ENCODE results near the gene GINS2.
A peak's percentile ranks its signal among the peaks of the same experiment; 100 is the strongest.

The GINS2 gene

GRCh38 chr16:85646358-85646907 is 42.3 kb downstream of the GINS2 start:
- Mint-ChIP-seq H3K4me1 (peaks cover 2% of the 10 kb centered on the region), H3K27me3 (no peaks in the 10 kb centered on the region), H3K27ac (no peak overlapping the region), H3K4me3 (no peak overlapping the region), H3K9me3 (no peaks in the 10 kb centered on the region), H3K36me3 (no peaks in the 10 kb centered on the region)
- no peak for DNase-seq (ENCODE audit: low spot score in 2 of 2)
- no peak for ATAC-seq (ENCODE audit: low read depth)

DNA sequence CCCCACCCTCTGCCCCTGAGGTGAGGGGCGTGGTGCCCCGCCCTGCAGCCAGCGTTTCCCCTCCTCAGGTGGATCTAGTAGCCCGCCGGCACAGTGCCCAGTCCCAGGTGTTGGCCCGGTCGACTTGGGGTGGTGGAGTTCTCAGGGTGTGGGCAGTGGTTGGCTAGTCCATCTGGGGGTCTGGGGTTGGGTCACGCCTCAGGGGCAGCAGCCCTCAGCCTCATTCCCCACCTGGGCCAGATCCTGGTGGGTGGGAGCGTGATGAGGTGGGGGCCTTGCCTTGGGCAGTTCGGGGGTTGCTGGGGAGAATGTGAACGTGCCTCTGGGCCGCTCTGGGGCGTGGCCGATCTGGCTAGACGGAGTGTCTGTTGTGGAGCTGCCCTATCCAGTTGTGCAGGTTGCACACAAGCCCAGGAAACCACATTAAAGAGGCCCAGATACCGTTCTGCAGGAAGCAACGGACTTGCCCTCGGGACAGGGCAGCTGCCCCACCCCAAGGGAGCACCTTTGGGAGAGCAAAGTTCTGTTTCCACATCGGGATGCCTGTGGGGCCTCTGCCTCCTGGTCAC is 43.6 kb downstream of the GINS2 start:
- H3K9me3 Mint-ChIP-seq = no peaks in the 10 kb centered on the region
- ATAC-seq (ENCODE audit: low read depth) = no peak
- H3K27me3 Mint-ChIP-seq = no peaks in the 10 kb centered on the region
- no peak overlapping the region for H3K27ac Mint-ChIP-seq
- H3K4me3 Mint-ChIP-seq = no peak overlapping the region
- no peaks in the 10 kb centered on the region for H3K36me3 Mint-ChIP-seq
- no peak for DNase-seq (ENCODE audit: low spot score in 2 of 2)
- H3K4me1 Mint-ChIP-seq = peaks cover 2% of the 10 kb centered on the region

DNA sequence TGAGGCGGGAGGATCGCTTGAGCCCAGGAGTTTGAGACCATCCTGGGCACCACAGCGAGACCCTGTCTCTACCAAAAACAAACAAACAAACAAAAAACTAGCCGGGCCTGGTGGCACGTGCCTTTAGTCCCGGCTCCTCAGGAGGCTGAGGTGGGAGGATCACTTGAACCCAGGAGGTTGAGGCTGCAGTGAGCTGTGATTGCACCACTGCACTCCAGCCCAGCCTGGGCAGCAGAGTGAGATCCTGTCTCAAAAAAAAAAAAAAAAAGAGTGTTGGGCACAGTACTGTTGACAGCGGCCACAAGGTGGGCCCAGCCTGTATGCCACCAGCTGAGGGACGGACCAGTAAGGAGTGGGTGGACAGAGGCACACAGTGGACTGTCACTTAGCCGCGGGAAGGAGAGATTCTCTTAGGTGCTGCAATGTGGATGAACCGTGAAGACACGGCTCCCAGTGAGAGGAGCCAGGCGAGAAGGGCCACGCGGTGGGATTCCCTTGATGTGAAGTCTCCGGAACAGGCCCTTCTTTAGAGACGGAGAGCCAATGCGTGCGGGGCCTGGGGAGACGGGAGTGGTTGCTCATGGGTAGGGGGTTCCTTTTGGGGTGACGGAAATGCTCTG is 44.6 kb downstream of the GINS2 start:
- ATAC-seq (ENCODE audit: low read depth) = no peak
- Mint-ChIP-seq H3K27ac (no peak overlapping the region), H3K27me3 (no peaks in the 10 kb centered on the region), H3K4me1 (peaks cover 3% of the 10 kb centered on the region), H3K9me3 (no peaks in the 10 kb centered on the region), H3K36me3 (peaks cover under 1% of the 10 kb centered on the region), H3K4me3 (no peak overlapping the region)
- DNase-seq (ENCODE audit: low spot score in 2 of 2) = no peak

GRCh38 chr16:85643631-85644030 is 45.1 kb downstream of the GINS2 start:
- H3K9me3 Mint-ChIP-seq = no peaks in the 10 kb centered on the region
- DNase-seq (ENCODE audit: low spot score in 2 of 2) (no peak), ATAC-seq (ENCODE audit: low read depth) (no peak)
- H3K27ac Mint-ChIP-seq = no peak overlapping the region
- peaks cover 2% of the 10 kb centered on the region for H3K36me3 Mint-ChIP-seq
- H3K27me3 Mint-ChIP-seq = no peaks in the 10 kb centered on the region
- no peak overlapping the region for H3K4me3 Mint-ChIP-seq
- H3K4me1 Mint-ChIP-seq = peaks cover 7% of the 10 kb centered on the region

- Mint-ChIP-seq H3K4me3 (no peak overlapping the region), H3K36me3 (peaks cover 2% of the 10 kb centered on the region), H3K4me1 (peaks cover 8% of the 10 kb centered on the region), H3K27me3 (no peaks in the 10 kb centered on the region), H3K9me3 (no peaks in the 10 kb centered on the region), H3K27ac (no peak overlapping the region)
- no peak for DNase-seq (ENCODE audit: low spot score in 2 of 2)
- ATAC-seq (ENCODE audit: low read depth) = no peak
Observed at GRCh38 chr16:85642762-85643358, 45.9 kb downstream of the GINS2 start.

GRCh38 chr16:85641776-85642176 is 47.0 kb downstream of the GINS2 start:
- Mint-ChIP-seq H3K9me3 (no peaks in the 10 kb centered on the region), H3K27me3 (no peaks in the 10 kb centered on the region), H3K4me1 (peaks cover 8% of the 10 kb centered on the region), H3K4me3 (no peak overlapping the region), H3K27ac (no peak overlapping the region), H3K36me3 (peaks cover 2% of the 10 kb centered on the region)
- ATAC-seq (ENCODE audit: low read depth) (no peak), DNase-seq (ENCODE audit: low spot score in 2 of 2) (no peak)

DNA sequence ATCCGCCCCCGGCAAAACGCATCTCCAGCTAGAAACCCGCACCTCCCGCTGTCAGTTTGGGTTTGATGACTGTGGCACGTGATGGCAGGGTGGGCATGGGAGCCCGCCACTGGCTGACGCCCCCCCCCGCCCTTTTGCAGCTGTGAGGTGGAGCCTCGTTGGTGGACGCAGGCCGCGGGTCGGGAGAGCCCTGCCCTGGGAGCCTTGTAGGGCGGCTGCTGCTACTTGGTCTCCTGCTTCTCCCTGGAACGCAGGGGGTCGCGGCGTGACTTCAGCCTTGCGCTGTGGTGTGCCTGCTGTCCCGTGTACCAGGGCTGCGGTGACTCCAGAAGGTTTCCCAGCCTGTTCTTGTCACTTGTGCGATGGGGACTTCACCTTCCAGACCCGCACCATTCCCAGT is 47.4 kb downstream of the GINS2 start:
- H3K27me3 Mint-ChIP-seq = no peaks in the 10 kb centered on the region
- no peak overlapping the region for H3K27ac Mint-ChIP-seq
- no peak overlapping the region for H3K4me3 Mint-ChIP-seq
- H3K9me3 Mint-ChIP-seq = no peaks in the 10 kb centered on the region
- DNase-seq (ENCODE audit: low spot score in 2 of 2) = no peak
- ATAC-seq (ENCODE audit: low read depth) = no peak
- H3K4me1 Mint-ChIP-seq = peaks cover 8% of the 10 kb centered on the region
- H3K36me3 Mint-ChIP-seq = peaks cover 2% of the 10 kb centered on the region

DNA sequence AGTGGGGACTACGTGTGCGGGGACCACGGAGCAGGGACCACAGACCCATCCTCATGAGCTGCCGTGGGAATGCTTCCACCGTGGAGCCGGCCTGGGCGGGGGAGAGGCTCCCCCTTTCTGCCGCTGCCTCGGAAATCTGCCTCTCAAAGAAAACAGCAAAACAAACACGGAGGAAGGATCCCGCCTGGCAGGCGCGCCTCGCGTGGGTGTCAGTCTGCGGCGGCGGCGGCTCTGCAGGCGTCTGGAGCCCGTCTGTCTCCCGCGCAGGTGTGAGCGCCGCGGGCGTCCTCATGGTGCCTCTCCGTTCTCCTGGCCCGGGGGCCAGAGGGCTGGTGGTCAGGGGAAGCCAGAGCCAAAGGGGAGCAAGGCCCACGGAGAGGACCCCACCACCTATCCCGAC is 48.2 kb downstream of the GINS2 start:
- H3K4me1 Mint-ChIP-seq = peaks cover 6% of the 10 kb centered on the region
- ATAC-seq (ENCODE audit: low read depth) = no peak
- H3K27ac Mint-ChIP-seq = no peak overlapping the region
- no peaks in the 10 kb centered on the region for H3K9me3 Mint-ChIP-seq
- DNase-seq (ENCODE audit: low spot score in 2 of 2) = no peak
- H3K27me3 Mint-ChIP-seq = no peaks in the 10 kb centered on the region
- H3K4me3 Mint-ChIP-seq = no peak overlapping the region
- H3K36me3 Mint-ChIP-seq = peaks cover 2% of the 10 kb centered on the region

GRCh38 chr16:85640254-85640558 is 48.5 kb downstream of the GINS2 start:
- no peaks in the 10 kb centered on the region for H3K9me3 Mint-ChIP-seq

GRCh38 chr16:85639529-85640253 is 49.1 kb downstream of the GINS2 start:
- ATAC-seq (ENCODE audit: low read depth) = no peak

More at GRCh38 chr16:85640254-85640558, 48.5 kb downstream of the GINS2 start:
- no peak overlapping the region for H3K27ac Mint-ChIP-seq
- H3K4me1 Mint-ChIP-seq = peaks cover 6% of the 10 kb centered on the region
- DNase-seq (ENCODE audit: low spot score in 2 of 2) (no peak), ATAC-seq (ENCODE audit: low read depth) (no peak)
- H3K36me3 Mint-ChIP-seq = peaks cover 2% of the 10 kb centered on the region
- H3K27me3 Mint-ChIP-seq = no peaks in the 10 kb centered on the region
- no peak overlapping the region for H3K4me3 Mint-ChIP-seq

DNA sequence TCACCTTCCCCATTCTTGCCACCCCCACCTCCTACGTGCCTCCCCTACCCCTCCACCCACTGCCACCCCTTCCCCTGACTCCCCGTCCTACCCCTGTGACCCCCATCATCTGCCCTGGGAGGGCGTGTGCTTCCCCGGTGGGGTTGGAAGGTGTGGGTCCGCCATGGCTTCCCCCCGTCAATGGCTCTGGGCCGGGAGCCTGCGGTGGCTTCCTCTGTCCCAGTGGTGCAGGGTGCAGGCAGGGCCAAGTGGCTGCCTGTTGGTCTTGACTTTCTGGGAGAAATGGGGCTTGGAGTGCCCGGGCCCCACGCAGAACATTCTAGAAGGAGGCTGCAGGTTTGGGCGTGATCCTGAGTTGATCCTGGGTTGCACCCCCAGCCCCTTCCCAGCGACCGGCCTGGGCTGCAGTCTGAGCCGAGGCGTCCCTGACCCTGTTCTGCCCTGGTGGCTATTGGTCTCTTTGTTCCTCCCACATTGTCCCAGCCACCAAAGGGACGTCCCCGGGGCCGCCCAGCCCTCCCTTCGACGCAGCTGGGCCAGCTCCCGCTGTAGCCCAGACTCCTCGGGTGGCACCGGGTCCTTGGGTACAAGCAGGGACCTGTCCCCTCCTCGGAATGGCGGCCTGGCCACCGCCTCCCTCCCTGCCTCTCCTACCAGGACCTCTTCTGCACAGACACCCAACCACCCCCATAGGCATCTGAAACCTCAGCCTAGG is 49.9 kb downstream of the GINS2 start:
- Mint-ChIP-seq H3K36me3 (peaks cover 3% of the 10 kb centered on the region), H3K4me1 (peaks cover 6% of the 10 kb centered on the region), H3K27ac (peak overlapping the region; percentile 83), H3K27me3 (no peaks in the 10 kb centered on the region), H3K9me3 (no peaks in the 10 kb centered on the region), H3K4me3 (no peak overlapping the region)
- ATAC-seq (ENCODE audit: low read depth) = no peak
- DNase-seq (ENCODE audit: low spot score in 2 of 2) = no peak

More at GRCh38 chr16:85639529-85640253, 49.1 kb downstream of the GINS2 start:
- Mint-ChIP-seq H3K27ac (peak overlapping the region; percentile 83), H3K9me3 (no peaks in the 10 kb centered on the region), H3K27me3 (no peaks in the 10 kb centered on the region), H3K4me1 (peaks cover 6% of the 10 kb centered on the region), H3K36me3 (peaks cover 3% of the 10 kb centered on the region), H3K4me3 (no peak overlapping the region)
- no peak for DNase-seq (ENCODE audit: low spot score in 2 of 2)

- peaks cover 6% of the 10 kb centered on the region for H3K4me1 Mint-ChIP-seq
Observed at GRCh38 chr16:85637808-85638647, 50.7 kb downstream of the GINS2 start.

More at GRCh38 chr16:85637808-85638647, 50.7 kb downstream of the GINS2 start:
- H3K4me3 Mint-ChIP-seq = no peak overlapping the region
- no peaks in the 10 kb centered on the region for H3K27me3 Mint-ChIP-seq
- peak overlapping the region; percentile 83 for H3K27ac Mint-ChIP-seq
- DNase-seq (ENCODE audit: low spot score in 2 of 2) = no peak
- no peaks in the 10 kb centered on the region for H3K9me3 Mint-ChIP-seq
- no peak for ATAC-seq (ENCODE audit: low read depth)
- peaks cover 3% of the 10 kb centered on the region for H3K36me3 Mint-ChIP-seq
